Osteocyte (in vitro differentiated cells): ENCODE measurements around the gene AACS. TPM values are rescaled to one million over a fixed set of nuclear protein-coding genes. Genes with fewer than 3 reads are reported as not detected.

Experiments used
- DNase-seq: peaks from one replicate; pipeline ENCODE4 v3.0.0; 2021; ENCODE audit warnings: mixed read lengths; ENCODE audit not compliant: unreplicated experiment; ENCODE audit errors: extremely low spot score
- H3K27ac Mint-ChIP-seq: one replicate; pipeline ENCODE4 v1.8.0; 2021; ENCODE audit warnings: mild to moderate bottlenecking, mixed read lengths; ENCODE audit not compliant: unreplicated experiment
- H3K27me3 Mint-ChIP-seq: one replicate; pipeline ENCODE4 v1.8.0; 2021; ENCODE audit warnings: mixed read lengths; ENCODE audit not compliant: unreplicated experiment
- H3K36me3 Mint-ChIP-seq: one replicate; pipeline ENCODE4 v1.8.0; 2021; ENCODE audit warnings: mixed read lengths; ENCODE audit not compliant: unreplicated experiment
- H3K4me1 Mint-ChIP-seq: one replicate; pipeline ENCODE4 v1.8.0; 2021; ENCODE audit warnings: mixed read lengths; ENCODE audit not compliant: unreplicated experiment
- H3K4me3 Mint-ChIP-seq: one replicate; pipeline ENCODE4 v1.8.0; 2021; ENCODE audit warnings: mild to moderate bottlenecking, moderate library complexity, mixed read lengths; ENCODE audit not compliant: unreplicated experiment
- H3K9me3 Mint-ChIP-seq: one replicate; pipeline ENCODE4 v1.8.0; 2021; ENCODE audit warnings: mixed read lengths; ENCODE audit not compliant: unreplicated experiment
- total RNA-seq: library from RNA; stranded (reverse); gene quantifications from 2 replicates; pipeline ENCODE4 v1.2.1, GENCODE V29; 2021
- TF ChIP-seq, protein P1 (sequence below): fragments of 200-600 bp; sonication (generic); IDR thresholded peaks from 2 replicates; pipeline ENCODE4 v1.5.0; 2021; ENCODE audit warnings: antibody characterized with exemption, mild to moderate bottlenecking, moderate library complexity

AACS gene
- total RNA-seq, 1 donor from 2014 or later, result 22.0 TPM

DNA sequence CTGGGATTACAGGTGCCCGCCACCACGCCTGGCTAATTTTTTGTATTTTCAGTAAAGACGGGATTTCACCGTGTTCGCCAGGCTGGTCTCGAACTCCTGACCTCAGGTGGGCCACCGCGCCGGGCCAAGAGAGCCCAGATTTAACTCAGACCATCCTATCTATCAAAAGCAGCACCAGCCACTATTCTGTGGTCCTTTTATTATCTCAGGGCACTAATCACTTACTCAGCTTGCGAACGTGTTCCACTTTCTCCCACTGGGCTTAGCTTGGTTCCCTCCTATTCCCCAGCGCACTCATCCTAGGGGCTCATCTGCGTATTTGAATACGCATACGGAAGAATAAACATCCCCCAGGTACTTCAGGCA is 16.2 kb upstream of the AACS start:
- H3K27ac Mint-ChIP-seq, result no peak overlapping the region
- TF ChIP-seq, protein P1, sequence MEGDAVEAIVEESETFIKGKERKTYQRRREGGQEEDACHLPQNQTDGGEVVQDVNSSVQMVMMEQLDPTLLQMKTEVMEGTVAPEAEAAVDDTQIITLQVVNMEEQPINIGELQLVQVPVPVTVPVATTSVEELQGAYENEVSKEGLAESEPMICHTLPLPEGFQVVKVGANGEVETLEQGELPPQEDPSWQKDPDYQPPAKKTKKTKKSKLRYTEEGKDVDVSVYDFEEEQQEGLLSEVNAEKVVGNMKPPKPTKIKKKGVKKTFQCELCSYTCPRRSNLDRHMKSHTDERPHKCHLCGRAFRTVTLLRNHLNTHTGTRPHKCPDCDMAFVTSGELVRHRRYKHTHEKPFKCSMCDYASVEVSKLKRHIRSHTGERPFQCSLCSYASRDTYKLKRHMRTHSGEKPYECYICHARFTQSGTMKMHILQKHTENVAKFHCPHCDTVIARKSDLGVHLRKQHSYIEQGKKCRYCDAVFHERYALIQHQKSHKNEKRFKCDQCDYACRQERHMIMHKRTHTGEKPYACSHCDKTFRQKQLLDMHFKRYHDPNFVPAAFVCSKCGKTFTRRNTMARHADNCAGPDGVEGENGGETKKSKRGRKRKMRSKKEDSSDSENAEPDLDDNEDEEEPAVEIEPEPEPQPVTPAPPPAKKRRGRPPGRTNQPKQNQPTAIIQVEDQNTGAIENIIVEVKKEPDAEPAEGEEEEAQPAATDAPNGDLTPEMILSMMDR, result no peak
- H3K36me3 Mint-ChIP-seq, result no peaks in the 10 kb centered on the region
- H3K4me3 Mint-ChIP-seq, result no peak overlapping the region
- H3K4me1 Mint-ChIP-seq, result peaks cover 8% of the 10 kb centered on the region
- H3K27me3 Mint-ChIP-seq, result no peaks in the 10 kb centered on the region
- H3K9me3 Mint-ChIP-seq, result no peaks in the 10 kb centered on the region
- DNase-seq, result no peak

DNA sequence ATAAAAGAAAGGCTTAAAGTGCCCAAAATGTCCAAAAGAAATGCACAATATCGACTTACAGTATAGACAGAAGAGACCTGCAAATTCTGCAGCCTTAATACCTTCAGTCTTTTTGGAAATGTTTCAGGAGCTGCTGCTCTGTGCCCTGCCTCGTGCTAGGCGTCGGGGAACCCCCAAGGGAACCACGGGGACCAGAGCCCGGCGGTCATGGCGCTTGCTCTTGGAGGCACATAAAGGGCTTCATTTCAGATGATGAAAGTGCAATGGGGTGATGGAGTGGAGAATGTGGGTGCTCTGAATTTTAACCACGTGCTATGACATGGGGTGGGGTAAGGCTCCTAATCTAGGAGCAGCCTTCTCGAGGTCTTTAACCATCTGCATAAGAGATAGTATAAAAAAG is 14.8 kb upstream of the AACS start:
- DNase-seq, result no peak
- TF ChIP-seq, protein P1, result no peak
- Mint-ChIP-seq H3K9me3 (no peaks in the 10 kb centered on the region), H3K27me3 (no peaks in the 10 kb centered on the region), H3K36me3 (no peaks in the 10 kb centered on the region), H3K4me1 (peaks cover 11% of the 10 kb centered on the region), H3K4me3 (no peak overlapping the region), H3K27ac (no peak overlapping the region)

DNA sequence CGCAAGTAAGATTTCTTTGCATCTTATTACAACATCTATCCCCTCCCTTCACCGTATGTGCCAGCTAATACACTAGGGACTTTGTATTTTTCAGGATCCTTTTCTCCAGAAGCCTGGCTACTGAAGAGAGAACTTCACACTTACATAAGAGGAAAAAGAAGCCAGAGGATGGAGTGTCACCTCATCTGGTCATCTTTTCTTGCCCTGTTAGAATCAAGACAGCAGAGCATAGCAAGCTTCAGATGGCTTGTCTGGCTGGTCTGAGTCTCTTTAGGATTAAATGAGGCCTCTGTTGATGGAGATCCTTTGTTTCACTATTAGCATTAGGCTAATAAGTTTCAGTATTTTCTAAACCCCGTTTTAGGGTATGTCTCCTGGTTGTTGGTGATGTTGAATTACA is 14.4 kb upstream of the AACS start:
- no peak for DNase-seq
- H3K27me3 Mint-ChIP-seq, result no peaks in the 10 kb centered on the region
- no peaks in the 10 kb centered on the region for H3K9me3 Mint-ChIP-seq
- no peak overlapping the region for H3K4me3 Mint-ChIP-seq
- no peaks in the 10 kb centered on the region for H3K36me3 Mint-ChIP-seq
- TF ChIP-seq, protein P1, result no peak
- peaks cover 11% of the 10 kb centered on the region for H3K4me1 Mint-ChIP-seq
- no peak overlapping the region for H3K27ac Mint-ChIP-seq

DNA sequence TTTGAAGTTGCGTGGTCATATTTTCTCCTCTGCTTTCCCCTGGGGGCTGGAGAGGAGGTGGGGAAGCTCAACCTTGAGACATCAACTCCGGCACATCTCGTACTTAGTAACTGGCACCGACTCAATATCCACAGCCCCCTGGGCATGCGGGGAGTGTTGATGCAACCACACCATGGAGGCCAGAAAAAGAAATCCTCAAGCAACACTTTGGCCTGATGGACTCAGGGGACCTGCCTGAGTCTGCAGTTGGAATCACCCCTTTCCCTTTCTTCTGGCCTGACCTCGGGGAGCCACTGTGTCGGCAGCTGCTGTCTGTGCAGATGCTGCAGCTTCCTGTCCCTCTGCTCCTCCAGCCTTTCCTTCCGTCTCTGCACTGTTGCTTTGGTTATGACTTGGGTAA is 11.4 kb upstream of the AACS start:
- TF ChIP-seq, protein P1, result no peak
- H3K36me3 Mint-ChIP-seq, result no peaks in the 10 kb centered on the region
- H3K27ac Mint-ChIP-seq, result no peak overlapping the region
- H3K4me1 Mint-ChIP-seq, result peaks cover 9% of the 10 kb centered on the region
- no peak overlapping the region for H3K4me3 Mint-ChIP-seq
- H3K9me3 Mint-ChIP-seq, result no peaks in the 10 kb centered on the region
- peaks cover 13% of the 10 kb centered on the region for H3K27me3 Mint-ChIP-seq
- no peak for DNase-seq

DNA sequence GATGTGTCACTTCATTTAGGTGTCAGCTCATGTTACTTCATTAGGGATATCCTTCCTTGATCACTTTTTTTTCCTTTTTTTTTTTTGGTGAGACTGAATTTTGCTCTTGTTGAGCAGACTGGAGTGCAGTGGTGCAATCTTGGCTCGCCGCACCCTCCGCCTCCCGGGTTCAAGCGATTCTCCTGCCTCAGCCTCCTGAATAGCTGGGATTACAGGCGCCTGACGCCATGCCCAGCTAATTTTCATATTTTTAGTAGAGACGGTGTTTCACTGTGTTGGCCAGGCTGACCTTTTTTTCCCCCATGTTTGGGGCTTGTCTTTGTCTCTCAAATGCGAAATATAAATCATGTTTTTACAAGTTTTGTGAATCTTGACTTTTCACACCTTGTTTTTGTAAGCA is 9.6 kb upstream of the AACS start:
- Mint-ChIP-seq H3K4me3 (no peak overlapping the region), H3K36me3 (no peaks in the 10 kb centered on the region), H3K4me1 (peaks cover 9% of the 10 kb centered on the region), H3K27ac (no peak overlapping the region), H3K9me3 (no peaks in the 10 kb centered on the region), H3K27me3 (peaks cover 19% of the 10 kb centered on the region)
- no peak for DNase-seq
- TF ChIP-seq, protein P1, result no peak
